Endothelial cell of umbilical vein (primary cell): ENCODE data around the gene TBC1D5. TPM values are rescaled to one million over a fixed set of nuclear protein-coding genes. Genes with fewer than 3 reads are reported as not detected.

Source experiments
- BruUV-seq: library from RNA; stranded (reverse); fragments of 400-500 nt; replicated peaks from 2 replicates; lab custom pipeline; 2021; lab: Mats Ljungman, UMichigan
- CTCF ChIA-PET: fragments of 300-600, 350-600 bp; sonication (Branson Sonifier 250); formaldehyde crosslinking; loops from one replicate; lab custom pipeline; 2021; ENCODE audit warnings: antibody characterized with exemption, inconsistent platforms; lab: Charles Lee
- POLR2A ChIA-PET: fragments of 300-600, 350-600 bp; sonication (Branson Sonifier 250); formaldehyde crosslinking; loops from one replicate; lab custom pipeline; 2021; ENCODE audit warnings: antibody characterized with exemption, inconsistent platforms; lab: Charles Lee
- DNase-seq: peaks from one replicate; pipeline ENCODE4 v3.0.0-alpha.2; 2011; ENCODE audit warnings: low read depth, low spot score
- FAIRE-seq: peaks from 2 replicates; lab custom pipeline; 2011; peaks lifted over from hg19 to GRCh38; lab: Jason Lieb, UNC
- H2AFZ ChIP-seq: 2 replicates; pipeline ENCODE4 v1.6.0; 2012; ENCODE audit warnings: low read depth, low read length, control low read depth, inconsistent platforms
- H3K27ac ChIP-seq: 2 replicates; pipeline ENCODE4 v1.5.1; 2011; ENCODE audit warnings: low read depth, mild to moderate bottlenecking, control low read depth, low read length, moderate library complexity; ENCODE audit not compliant: insufficient read depth
- H3K27me3 ChIP-seq, 2 experiments: 2 replicates each; pipeline versions ENCODE4 v1.6.0 to v1.6.1; 2011; ENCODE audit warnings: low read length in 2 of 2, mixed read lengths in 1 of 2; ENCODE audit not compliant: control insufficient read depth in 2 of 2, insufficient read depth in 2 of 2
- H3K36me3 ChIP-seq, 2 experiments: 2 replicates in 1 of 2; 3 replicates in 1 of 2; pipeline ENCODE4 v1.5.1; 2011; ENCODE audit warnings: low read length in 2 of 2, mild to moderate bottlenecking in 1 of 2, moderate library complexity in 1 of 2; ENCODE audit not compliant: control insufficient read depth in 2 of 2, insufficient read depth in 2 of 2; ENCODE audit errors: extremely low read depth in 1 of 2
- H3K4me1 ChIP-seq: 3 replicates; pipeline ENCODE4 v1.5.1; 2011; ENCODE audit warnings: mild to moderate bottlenecking, low read length; ENCODE audit not compliant: control insufficient read depth, insufficient read depth; ENCODE audit errors: extremely low read depth
- H3K4me2 ChIP-seq: 2 replicates; pipeline ENCODE4 v1.6.1; 2011; ENCODE audit warnings: low read length, control low read depth, mixed read lengths; ENCODE audit not compliant: insufficient read depth
- H3K4me3 ChIP-seq, 3 experiments: fragments of 200-600 bp in 1 of 3; sonication (generic), shearing (Covaris generic) in 1 of 3; replicated peaks in 1 of 3; 2 replicates each; pipeline ENCODE4 v1.5.1; 2011 to 2016; ENCODE audit warnings: control low read depth in 3 of 3, low read length in 3 of 3, mild to moderate bottlenecking in 2 of 3, inconsistent platforms in 1 of 3, low read depth in 1 of 3, moderate library complexity in 1 of 3; ENCODE audit not compliant: insufficient read depth in 1 of 3
- H3K79me2 ChIP-seq: 2 replicates; pipeline ENCODE4 v1.6.0; 2012; ENCODE audit warnings: low read length, inconsistent platforms; ENCODE audit not compliant: control insufficient read depth, insufficient read depth
- H3K9ac ChIP-seq: replicated peaks from 2 replicates; pipeline ENCODE3; 2011; ENCODE audit warnings: low read length, control low read depth; ENCODE audit not compliant: insufficient read depth; ENCODE audit errors: extremely low read depth
- H3K9me1 ChIP-seq: replicated peaks from 3 replicates; pipeline ENCODE4 v1.6.0; 2011; ENCODE audit warnings: mild to moderate bottlenecking, low read length; ENCODE audit not compliant: control insufficient read depth, insufficient read depth; ENCODE audit errors: extremely low read depth
- H3K9me3 ChIP-seq: replicated peaks from 2 replicates; pipeline ENCODE4 v1.5.1; 2012; ENCODE audit warnings: low read length, inconsistent platforms; ENCODE audit not compliant: control insufficient read depth, insufficient read depth
- H4K20me1 ChIP-seq: replicated peaks from 2 replicates; pipeline ENCODE3; 2011; ENCODE audit warnings: mild to moderate bottlenecking, low read length; ENCODE audit not compliant: control insufficient read depth, insufficient read depth; ENCODE audit errors: extremely low read depth
- CTCF ChIP-seq, 2 donors: IDR thresholded peaks; 1 replicate in 1 of 2; 2 replicates in 1 of 2; pipeline ENCODE4 v1.5.1; 2011; ENCODE audit warnings: low read length in 2 of 2, mild to moderate bottlenecking in 2 of 2, moderate library complexity in 2 of 2, control low read depth in 1 of 2, inconsistent platforms in 1 of 2, low read depth in 1 of 2; ENCODE audit not compliant: insufficient read depth in 1 of 2; ENCODE audit errors: extremely low read depth in 1 of 2
- EZH2 ChIP-seq: IDR thresholded peaks from 2 replicates; pipeline ENCODE4 v1.6.1; 2012; ENCODE audit warnings: borderline replicate concordance, low read depth, mild to moderate bottlenecking, moderate library complexity, low read length, inconsistent platforms; ENCODE audit not compliant: severe bottlenecking
- FOS ChIP-seq: IDR thresholded peaks from 2 replicates; pipeline ENCODE4 v1.6.1; 2011; ENCODE audit warnings: mild to moderate bottlenecking, low read length, moderate library complexity, borderline replicate concordance; ENCODE audit not compliant: insufficient read depth
- GATA2 ChIP-seq: IDR thresholded peaks from 2 replicates; pipeline ENCODE4 v1.7.0; 2011; ENCODE audit warnings: low read depth, mild to moderate bottlenecking, moderate library complexity, mixed read lengths, low read length; ENCODE audit not compliant: insufficient read length, insufficient read depth
- JUN ChIP-seq: IDR thresholded peaks from 2 replicates; pipeline ENCODE4 v1.6.1; 2011; ENCODE audit warnings: borderline replicate concordance, low read depth; ENCODE audit not compliant: insufficient read length, insufficient read depth
- MAX ChIP-seq: IDR thresholded peaks from 2 replicates; pipeline ENCODE4 v1.6.1; 2011; ENCODE audit not compliant: insufficient read depth, insufficient read length
- MYC ChIP-seq: IDR thresholded peaks from one replicate; pipeline ENCODE4 v1.6.1; 2011; ENCODE audit warnings: mild to moderate bottlenecking, low read depth, low read length
- POLR2A ChIP-seq: IDR thresholded peaks from 2 replicates; pipeline ENCODE4 v1.6.1; 2012; ENCODE audit warnings: low read depth, mild to moderate bottlenecking, control low read depth, low read length
- POLR2AphosphoS5 ChIP-seq: IDR thresholded peaks from 2 replicates; pipeline ENCODE4 v1.6.1; 2012; ENCODE audit warnings: low read depth, mild to moderate bottlenecking, control low read depth, low read length, moderate library complexity; ENCODE audit not compliant: insufficient read depth
- dilution Hi-C: fragments of 300-500 bp; cut with MboI; formaldehyde crosslinking; loops from one replicate; pipeline ENCODE4 v1.15.0; 2019; ENCODE audit warnings: low sequenced_read_pairs; ENCODE audit not compliant: extremely low pct_ligation_motif_present
- intact Hi-C: fragments of 100-400 bp; cut with micrococcal nuclease; formaldehyde crosslinking; loops from one replicate; pipeline ENCODE4 v1.10.0; 2022
- polyA plus RNA-seq, 4 experiments: library from polyadenylated mRNA; depleted of rRNA in 3 of 4; stranded (reverse) in 3 of 4; unstranded in 1 of 4; fragments of >200 nt; gene quantifications; 2 replicates each; pipeline versions ENCODE4 v1.2.1 to v1.2.3, GENCODE V29; 2011 to 2012; ENCODE audit warnings: missing spikeins in 1 of 4
- total RNA-seq: library from RNA; stranded (reverse); gene quantifications from 2 replicates; pipeline ENCODE4 v1.2.3, GENCODE V29; 2021

Gene TBC1D5
- total and polyA plus RNA-seq, 2 donors (not counting 3 experiments of a cell fraction or from before 2014, with no cell fraction given): 17.5 to 44.7 TPM

GRCh38 chr3:17433876-17434275 lies 308.6 kb downstream of the TBC1D5 start:
- H3K4me2 ChIP-seq: no peak overlapping the region

More at GRCh38 chr3:17433876-17434275, 308.6 kb downstream of the TBC1D5 start:
- dilution Hi-C loops (loop anchor here (25.0 kb wide), 1 partner anchor 403 kb away; no protein-coding TSS in a partner anchor), intact Hi-C loops (loop anchor here (10.0 kb wide), 1 partner anchor 211 kb away; no protein-coding TSS in a partner anchor)
- Histone ChIP-seq H3K36me3 (no peaks in the 10 kb centered on the region), H3K9me3 (no peaks in the 10 kb centered on the region), H3K4me3 (no peak overlapping the region), H4K20me1 (no peaks in the 10 kb centered on the region), H3K79me2 (no peaks in the 10 kb centered on the region), H3K27me3 (no peaks in the 10 kb centered on the region), H3K4me1 (no peaks in the 10 kb centered on the region), H3K27ac (no peak overlapping the region), H3K9ac (no peak overlapping the region), H3K9me1 (no peaks in the 10 kb centered on the region), H2AFZ (no peak overlapping the region)
- no TSS peak for BruUV-seq
- no peak for DNase-seq
- CTCF ChIA-PET: no interaction called here
- POLR2A ChIA-PET: no interaction called here
- TF ChIP-seq POLR2AphosphoS5 (no peak), EZH2 (no peak), FOS (no peak), MAX (no peak), CTCF (IDR thresholded peaks at IDR 0.05; ENCODE audit: extremely low read depth in 1 of 2, insufficient read depth in 1 of 2, low read depth in 1 of 2, low read length in 2 of 2) (no peak), JUN (no peak), MYC (no peak), GATA2 (no peak), POLR2A (no peak)
- no peak for FAIRE-seq
